Prostate gland (tissue), 2 donors: Measurements from ENCODE around the gene IL20RA. TPM values are rescaled to one million over a fixed set of nuclear protein-coding genes. Genes with fewer than 3 reads are reported as not detected.

Source experiments
- DNase-seq: peaks from one replicate; pipeline ENCODE4 v3.0.0-alpha.2; 2019; ENCODE audit warnings: low spot score
- H3K27ac ChIP-seq, 2 donors: fragments of 200-600 bp; sonication (generic); 2 replicates each; pipeline ENCODE4 v1.5.1; 2017 to 2019
- H3K27me3 ChIP-seq: fragments of 200-600 bp; sonication (generic); replicated peaks from 2 replicates; pipeline ENCODE4 v1.5.1; 2019; ENCODE audit not compliant: insufficient read depth
- H3K36me3 ChIP-seq, 2 donors: fragments of 200-600 bp; sonication (generic); 1 replicate in 1 of 2; 2 replicates in 1 of 2; pipeline versions ENCODE4 v1.5.1 to v1.8.1; 2017 to 2019
- H3K4me1 ChIP-seq: fragments of 200-600 bp; sonication (generic); replicated peaks from 2 replicates; pipeline ENCODE4 v1.5.1; 2019
- H3K4me3 ChIP-seq, 2 donors: fragments of 200-600 bp; sonication (generic); 2 replicates each; pipeline ENCODE4 v1.5.1; 2017 to 2019
- H3K9me3 ChIP-seq: fragments of 200-600 bp; sonication (generic); 2 replicates; pipeline ENCODE4 v1.5.1; 2017
- CTCF ChIP-seq, 4 experiments: fragments of 200-600 bp in 2 of 4; fragments of 450-650 bp in 2 of 4; sonication (generic) in 2 of 4; IDR thresholded peaks; 1 replicate in 3 of 4; 2 replicates in 1 of 4; pipeline ENCODE4 v1.5.1; 2016 to 2019; ENCODE audit warnings: antibody characterized with exemption in 4 of 4, mild to moderate bottlenecking in 2 of 4, moderate library complexity in 2 of 4
- POLR2A ChIP-seq: fragments of 450-650 bp; IDR thresholded peaks from one replicate; pipeline ENCODE4 v1.6.1; 2016; ENCODE audit warnings: antibody characterized with exemption, mild to moderate bottlenecking
- POLR2AphosphoS5 ChIP-seq: sonication (generic); formaldehyde crosslinking; IDR thresholded peaks from one replicate; pipeline ENCODE4 v1.6.1; 2017; ENCODE audit warnings: antibody characterized with exemption
- WGBS: methylation state at CpG from one replicate; pipeline ENCODE4 v1.1.5; 2018; 5-methylcytosine and 5-hydroxymethylcytosine counted together
- intact Hi-C: fragments of 100-400 bp; cut with DNase I; formaldehyde crosslinking; loops from one replicate; pipeline ENCODE4 v1.14.2; 2022
- total RNA-seq, 2 donors: library from RNA; depleted of rRNA; stranded (reverse); fragments of >200 nt; gene quantifications; one replicate each; pipeline ENCODE4 v1.1.0, GENCODE V29; 2016

IL20RA gene
- total RNA-seq, 2 donors from 2014 or later = 19.9 to 25.3 TPM

DNA sequence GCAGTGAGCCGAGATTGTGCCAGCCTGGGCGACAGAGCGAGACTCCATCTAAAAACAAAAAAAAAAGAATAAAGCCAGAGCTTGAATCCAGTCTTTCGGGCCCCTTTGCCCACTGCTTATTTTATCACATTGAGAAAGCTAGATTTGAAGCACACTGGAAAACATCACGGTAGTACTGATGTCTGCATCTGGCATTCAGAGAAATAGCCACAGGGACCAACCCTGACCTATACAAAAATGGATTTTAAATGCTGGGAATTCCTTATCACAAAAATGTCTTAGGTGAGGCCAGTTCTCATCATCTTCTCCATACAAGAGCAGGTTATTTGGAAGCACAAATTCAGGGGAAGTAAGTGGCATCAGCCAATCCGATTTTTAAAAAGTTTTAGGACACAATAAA is 73.2 kb downstream of the IL20RA start:
- Histone ChIP-seq H3K27ac (no peak overlapping the region), H3K36me3 (no peaks in the 10 kb centered on the region), H3K9me3 (no peaks in the 10 kb centered on the region), H3K4me1 (no peaks in the 10 kb centered on the region), H3K4me3 (no peak overlapping the region), H3K27me3 (no peaks in the 10 kb centered on the region)
- WGBS = 95% methylated on average over 6 of the region's 6 CpGs
- no peak for DNase-seq
- intact Hi-C loops = no loop called here
- TF ChIP-seq POLR2AphosphoS5 (no peak), CTCF (IDR thresholded peaks at IDR 0.05) (no peak), POLR2A (no peak)

DNA sequence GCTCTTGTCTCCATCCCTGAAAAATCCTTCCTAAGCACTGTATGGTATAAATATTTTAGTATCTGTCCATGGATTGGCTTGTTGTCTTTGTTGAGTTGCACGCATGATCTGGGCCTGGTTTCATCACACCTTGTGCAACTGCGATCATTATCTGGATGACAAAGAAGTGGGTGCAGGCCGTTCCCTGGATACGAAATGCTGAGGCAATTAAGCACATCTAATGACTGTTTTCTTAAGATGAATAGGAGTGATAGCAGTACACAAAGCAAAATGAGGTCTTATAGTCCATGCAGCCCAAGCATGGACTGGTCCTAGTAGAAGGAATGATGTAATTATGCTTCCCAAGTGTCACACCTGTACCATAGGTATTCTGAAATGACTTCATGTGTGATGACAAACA is 74.8 kb downstream of the IL20RA start:
- Histone ChIP-seq H3K4me3 (no peak overlapping the region), H3K36me3 (no peaks in the 10 kb centered on the region), H3K27ac (no peak overlapping the region), H3K4me1 (no peaks in the 10 kb centered on the region), H3K9me3 (no peaks in the 10 kb centered on the region), H3K27me3 (no peaks in the 10 kb centered on the region)
- 73% methylated on average over 4 of the region's 4 CpGs for WGBS
- no peak for DNase-seq
- intact Hi-C loops = no loop called here
- TF ChIP-seq POLR2AphosphoS5 (no peak), CTCF (IDR thresholded peaks at IDR 0.05) (no peak), POLR2A (no peak)

DNA sequence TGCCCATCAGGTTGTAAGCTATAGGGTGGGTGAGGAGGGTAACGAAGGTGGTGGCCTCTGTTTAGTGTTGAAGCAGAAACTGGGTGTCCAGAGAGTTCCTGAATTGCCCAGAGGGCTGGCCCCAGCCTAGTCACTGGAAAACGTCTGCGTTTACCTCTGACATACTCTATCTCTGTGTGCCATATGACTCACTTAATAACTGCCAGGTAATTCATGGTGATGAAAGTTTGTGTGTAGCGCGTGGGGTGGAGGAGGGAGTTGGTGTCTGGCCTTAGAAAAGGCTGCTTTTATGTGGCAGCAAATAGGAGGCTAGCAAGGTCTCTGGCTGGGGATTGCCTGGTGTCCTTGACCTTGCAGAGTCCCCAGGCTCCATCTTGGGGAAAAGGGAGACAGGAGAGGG is 75.3 kb downstream of the IL20RA start:
- H3K4me1 ChIP-seq = no peaks in the 10 kb centered on the region
- no peaks in the 10 kb centered on the region for H3K36me3 ChIP-seq
- intact Hi-C loops = no loop called here
- no peak overlapping the region for H3K27ac ChIP-seq
- H3K4me3 ChIP-seq = no peak overlapping the region
- DNase-seq = no peak
- no peaks in the 10 kb centered on the region for H3K9me3 ChIP-seq
- H3K27me3 ChIP-seq = no peaks in the 10 kb centered on the region
- WGBS = 89% methylated on average over 5 of the region's 5 CpGs
- TF ChIP-seq POLR2A = no peak
- TF ChIP-seq POLR2AphosphoS5 = no peak
- TF ChIP-seq CTCF (IDR thresholded peaks at IDR 0.05) = no peak

DNA sequence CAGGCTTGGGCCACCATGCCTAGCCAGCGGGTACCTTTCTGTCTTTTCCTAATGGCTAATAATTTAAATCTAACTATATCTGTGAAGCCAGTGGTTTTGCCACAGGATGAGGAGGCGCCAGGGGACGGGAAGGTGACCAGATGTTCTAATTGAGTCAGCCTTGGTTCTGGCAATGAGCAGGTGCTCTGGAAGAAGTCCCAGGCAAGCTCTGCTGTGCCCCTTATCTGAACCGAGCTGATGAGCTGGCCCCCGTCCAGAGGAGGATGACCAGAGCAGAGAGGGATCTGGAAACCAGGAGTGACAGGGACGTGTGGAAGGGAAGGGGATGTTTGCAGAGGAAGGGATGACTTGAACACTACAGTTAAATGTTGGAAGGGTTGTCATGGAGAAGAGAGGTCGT is 75.9 kb downstream of the IL20RA start:
- 67% methylated on average over 7 of the region's 7 CpGs for WGBS
- Histone ChIP-seq H3K27ac (no peak overlapping the region), H3K27me3 (no peaks in the 10 kb centered on the region), H3K9me3 (no peaks in the 10 kb centered on the region), H3K4me3 (no peak overlapping the region), H3K4me1 (no peaks in the 10 kb centered on the region), H3K36me3 (no peaks in the 10 kb centered on the region)
- intact Hi-C loops = no loop called here
- no peak for DNase-seq
- TF ChIP-seq CTCF (IDR thresholded peaks at IDR 0.05) = no peak
- no peak for TF ChIP-seq POLR2AphosphoS5
- no peak for TF ChIP-seq POLR2A

- peak in 3 of 4 experiments; percentile 60 to 72 (median 62) for TF ChIP-seq CTCF (IDR thresholded peaks at IDR 0.05)
- no peak for TF ChIP-seq POLR2A
- no peak for TF ChIP-seq POLR2AphosphoS5
- Histone ChIP-seq H3K27me3 (no peaks in the 10 kb centered on the region), H3K36me3 (no peaks in the 10 kb centered on the region), H3K4me3 (no peak overlapping the region), H3K4me1 (no peaks in the 10 kb centered on the region), H3K27ac (no peak overlapping the region), H3K9me3 (no peaks in the 10 kb centered on the region)
- WGBS = 55% methylated on average over 19 of the region's 19 CpGs
- intact Hi-C loops = no loop called here
- peak; percentile 71 for DNase-seq
These were observed 76.7 kb downstream of the IL20RA start for GRCh38 chr6:136967876-136968752.
